SU-DHL-6 (cell line): ENCODE results near the gene PIP5K1B.

Experiments used
- H2AFZ ChIP-seq: fragments of 200-600 bp; sonication (generic); 2 replicates; pipeline ENCODE4 v1.6.1; 2014; ENCODE audit warnings: low read depth, mild to moderate bottlenecking, moderate library complexity, mixed read lengths, antibody characterized with exemption, low read length; ENCODE audit not compliant: severe bottlenecking
- H3F3A ChIP-seq: fragments of 200-600 bp; shearing (Covaris generic); 2 replicates; pipeline ENCODE4 v1.6.0; 2016; ENCODE audit warnings: antibody characterized with exemption, mild to moderate bottlenecking; ENCODE audit not compliant: insufficient read depth
- H3K27ac ChIP-seq: fragments of 200-600 bp; sonication (generic); 2 replicates; pipeline ENCODE4 v1.5.1; 2016; ENCODE audit warnings: low read depth, mild to moderate bottlenecking, low read length, moderate library complexity, mixed read lengths
- H3K27me3 ChIP-seq: fragments of 200-600 bp; sonication (generic), shearing (Covaris generic); 2 replicates; pipeline ENCODE4 v1.6.0; 2014; ENCODE audit warnings: mild to moderate bottlenecking, low read length
- H3K36me3 ChIP-seq: fragments of 200-600 bp; sonication (generic); 2 replicates; pipeline ENCODE4 v1.6.1; 2014; ENCODE audit warnings: mild to moderate bottlenecking, low read length, mixed read lengths
- H3K4me2 ChIP-seq: fragments of 300-600, 200-600 bp; shearing (Covaris generic), sonication (generic); 2 replicates; pipeline ENCODE4 v1.6.0; 2014; ENCODE audit warnings: low read length, low read depth, mild to moderate bottlenecking; ENCODE audit not compliant: poor library complexity, severe bottlenecking
- H3K4me3 ChIP-seq: fragments of 200-600 bp; sonication (generic); 2 replicates; pipeline ENCODE4 v1.5.1; 2014; ENCODE audit warnings: antibody characterized with exemption, low read length, mild to moderate bottlenecking, mixed read lengths; ENCODE audit not compliant: insufficient read depth, poor library complexity, severe bottlenecking
- H3K79me2 ChIP-seq: fragments of 200-600 bp; sonication (generic); 2 replicates; pipeline ENCODE4 v1.6.1; 2014; ENCODE audit warnings: mild to moderate bottlenecking, low read length, moderate library complexity; ENCODE audit not compliant: insufficient read depth
- H3K9ac ChIP-seq: fragments of 200-600 bp; sonication (generic); 2 replicates; pipeline ENCODE4 v1.7.0; 2014; ENCODE audit warnings: mild to moderate bottlenecking, low read length
- H3K9me2 ChIP-seq: fragments of 200-600 bp; sonication (generic); replicated peaks from 2 replicates; pipeline ENCODE4 v1.6.1; 2014; ENCODE audit warnings: low read length; ENCODE audit not compliant: insufficient read depth
- H3K9me3 ChIP-seq: fragments of 200-600 bp; sonication (generic); 2 replicates; pipeline ENCODE4 v1.6.1; 2014; ENCODE audit warnings: low read length, mixed read lengths; ENCODE audit not compliant: insufficient read depth
- H4K20me1 ChIP-seq: fragments of 200-600 bp; sonication (generic); 2 replicates; pipeline ENCODE4 v1.6.1; 2014; ENCODE audit warnings: low read depth, mild to moderate bottlenecking, antibody characterized with exemption, low read length, moderate library complexity, mixed read lengths
- EZH2phosphoT487 ChIP-seq: fragments of 200-600 bp; sonication (generic), shearing (Covaris generic); conservative IDR thresholded peaks from 2 replicates; pipeline ENCODE4 v1.6.1; 2018; ENCODE audit warnings: mild to moderate bottlenecking, antibody characterized with exemption, low read length, moderate library complexity, mixed read lengths
- TF ChIP-seq, protein P1 (sequence below): fragments of 200-600 bp; sonication (generic); IDR thresholded peaks from one replicate; pipeline ENCODE4 v1.5.1; 2017; ENCODE audit warnings: antibody characterized with exemption, mild to moderate bottlenecking, low read length, moderate library complexity; ENCODE audit not compliant: insufficient read depth, poor library complexity, severe bottlenecking

The PIP5K1B gene

DNA sequence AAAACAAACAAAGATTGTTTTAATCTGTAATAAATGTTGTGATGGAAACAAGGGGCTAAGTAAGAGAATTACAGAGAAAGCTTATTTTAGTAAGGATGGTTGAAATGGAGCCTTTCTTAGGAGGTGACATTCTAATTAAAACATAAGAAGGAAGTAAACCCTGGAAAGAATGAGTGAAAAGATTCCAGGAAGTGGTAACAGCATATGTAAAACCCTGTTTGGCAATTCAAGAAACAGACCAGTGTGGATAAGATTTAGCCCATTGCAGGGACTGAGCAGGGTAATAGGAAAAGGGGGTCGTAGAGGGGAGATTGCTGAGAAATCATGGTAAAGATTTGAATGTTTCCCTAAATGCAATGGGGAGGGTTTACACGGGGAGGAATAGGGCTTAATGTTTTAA lies 21.6 kb upstream of the PIP5K1B start:
- Histone ChIP-seq H3K27ac (no peak overlapping the region), H3K9ac (no peak overlapping the region), H3K4me2 (no peak overlapping the region), H3K9me2 (no peaks in the 10 kb centered on the region), H3K79me2 (no peaks in the 10 kb centered on the region), H4K20me1 (no peaks in the 10 kb centered on the region), H3K27me3 (no peaks in the 10 kb centered on the region), H3K9me3 (no peaks in the 10 kb centered on the region), H3F3A (no peaks in the 10 kb centered on the region), H2AFZ (no peak overlapping the region), H3K36me3 (no peaks in the 10 kb centered on the region), H3K4me3 (no peak overlapping the region)
- TF ChIP-seq EZH2phosphoT487, result no peak
- TF ChIP-seq, protein P1, sequence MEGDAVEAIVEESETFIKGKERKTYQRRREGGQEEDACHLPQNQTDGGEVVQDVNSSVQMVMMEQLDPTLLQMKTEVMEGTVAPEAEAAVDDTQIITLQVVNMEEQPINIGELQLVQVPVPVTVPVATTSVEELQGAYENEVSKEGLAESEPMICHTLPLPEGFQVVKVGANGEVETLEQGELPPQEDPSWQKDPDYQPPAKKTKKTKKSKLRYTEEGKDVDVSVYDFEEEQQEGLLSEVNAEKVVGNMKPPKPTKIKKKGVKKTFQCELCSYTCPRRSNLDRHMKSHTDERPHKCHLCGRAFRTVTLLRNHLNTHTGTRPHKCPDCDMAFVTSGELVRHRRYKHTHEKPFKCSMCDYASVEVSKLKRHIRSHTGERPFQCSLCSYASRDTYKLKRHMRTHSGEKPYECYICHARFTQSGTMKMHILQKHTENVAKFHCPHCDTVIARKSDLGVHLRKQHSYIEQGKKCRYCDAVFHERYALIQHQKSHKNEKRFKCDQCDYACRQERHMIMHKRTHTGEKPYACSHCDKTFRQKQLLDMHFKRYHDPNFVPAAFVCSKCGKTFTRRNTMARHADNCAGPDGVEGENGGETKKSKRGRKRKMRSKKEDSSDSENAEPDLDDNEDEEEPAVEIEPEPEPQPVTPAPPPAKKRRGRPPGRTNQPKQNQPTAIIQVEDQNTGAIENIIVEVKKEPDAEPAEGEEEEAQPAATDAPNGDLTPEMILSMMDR, result no peak

DNA sequence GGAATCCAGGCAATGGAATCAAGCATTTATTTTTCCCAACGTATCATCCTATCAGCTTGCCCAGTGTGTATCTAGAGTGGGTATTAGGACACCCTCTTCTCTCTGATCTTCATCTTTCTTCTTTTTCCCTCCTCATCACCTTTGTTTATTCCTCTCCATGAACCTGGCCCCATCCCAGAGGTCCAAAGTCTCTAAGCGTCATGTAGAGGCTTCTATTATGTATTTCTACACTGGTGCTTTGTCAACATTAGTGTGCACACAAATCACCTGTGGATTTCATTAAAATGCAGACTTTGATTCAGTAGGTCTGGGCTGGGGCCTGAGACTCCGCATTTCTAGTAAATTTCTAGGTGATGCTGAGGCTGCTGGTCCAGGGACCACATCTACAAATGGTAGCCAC lies 19.8 kb upstream of the PIP5K1B start:
- no peaks in the 10 kb centered on the region for H4K20me1 ChIP-seq
- no peaks in the 10 kb centered on the region for H3K9me2 ChIP-seq
- H3K27ac ChIP-seq, result no peak overlapping the region
- no peak overlapping the region for H3K9ac ChIP-seq
- H3K27me3 ChIP-seq, result no peaks in the 10 kb centered on the region
- peak overlapping the region; percentile 60 for H2AFZ ChIP-seq
- H3K9me3 ChIP-seq, result no peaks in the 10 kb centered on the region
- H3K36me3 ChIP-seq, result no peaks in the 10 kb centered on the region
- H3K4me3 ChIP-seq, result no peak overlapping the region
- H3K4me2 ChIP-seq, result peak overlapping the region; percentile 28
- H3K79me2 ChIP-seq, result no peaks in the 10 kb centered on the region
- TF ChIP-seq EZH2phosphoT487, result no peak
- TF ChIP-seq, protein P1, result no peak
- no peaks in the 10 kb centered on the region for H3F3A ChIP-seq

DNA sequence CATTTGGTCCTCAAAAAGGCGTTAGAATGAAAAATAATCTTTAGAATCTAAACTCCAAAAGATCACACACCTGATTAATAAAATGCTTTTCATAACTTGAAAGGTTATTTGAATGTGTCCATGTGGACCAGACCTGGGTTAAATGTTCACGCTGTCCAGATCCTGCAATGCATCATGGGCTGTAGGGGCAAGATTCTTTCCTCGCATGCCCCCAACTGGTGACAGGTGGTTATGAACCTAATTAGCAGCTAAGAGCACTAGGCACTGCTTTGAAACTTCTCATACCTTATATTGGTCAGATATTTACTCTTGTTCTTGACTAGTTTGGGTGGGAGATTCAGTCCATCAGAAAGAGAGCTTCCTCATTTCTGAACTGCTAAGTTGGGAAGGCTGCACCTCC lies 19.3 kb upstream of the PIP5K1B start:
- Histone ChIP-seq H3K27me3 (no peaks in the 10 kb centered on the region), H3K36me3 (no peaks in the 10 kb centered on the region), H3K9me3 (no peaks in the 10 kb centered on the region), H3F3A (no peaks in the 10 kb centered on the region), H3K4me2 (peak overlapping the region; percentile 28), H4K20me1 (no peaks in the 10 kb centered on the region), H3K4me3 (no peak overlapping the region), H3K9ac (no peak overlapping the region), H2AFZ (peak overlapping the region; percentile 60), H3K9me2 (no peaks in the 10 kb centered on the region), H3K27ac (no peak overlapping the region), H3K79me2 (no peaks in the 10 kb centered on the region)
- no peak for TF ChIP-seq EZH2phosphoT487
- TF ChIP-seq, protein P1, result peak; percentile 41

DNA sequence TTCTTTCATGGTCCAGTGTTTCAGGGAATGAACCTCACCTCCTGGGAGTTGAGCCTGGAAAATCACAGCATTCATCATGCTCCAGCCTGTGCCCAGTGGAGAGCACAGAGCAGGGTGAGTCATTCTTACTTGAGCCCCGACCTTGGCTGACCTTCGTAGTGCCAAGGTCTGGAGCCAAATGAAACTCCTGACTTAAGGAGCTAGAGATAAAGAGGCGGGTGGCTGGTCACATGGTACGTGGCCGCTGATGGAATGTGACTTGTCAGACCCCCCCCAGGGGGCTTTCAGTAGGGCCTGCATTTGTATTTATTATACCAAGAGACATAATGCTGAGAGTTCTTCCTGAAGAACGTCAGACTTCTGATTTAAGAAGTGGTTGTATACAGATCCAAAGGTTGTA lies 15.0 kb upstream of the PIP5K1B start:
- H3K27ac ChIP-seq, result no peak overlapping the region
- H3K4me2 ChIP-seq, result no peak overlapping the region
- H3K79me2 ChIP-seq, result no peaks in the 10 kb centered on the region
- H3F3A ChIP-seq, result no peaks in the 10 kb centered on the region
- H3K4me3 ChIP-seq, result no peak overlapping the region
- no peaks in the 10 kb centered on the region for H3K9me2 ChIP-seq
- H3K9ac ChIP-seq, result no peak overlapping the region
- no peaks in the 10 kb centered on the region for H3K27me3 ChIP-seq
- H2AFZ ChIP-seq, result no peak overlapping the region
- no peaks in the 10 kb centered on the region for H3K9me3 ChIP-seq
- TF ChIP-seq, protein P1, result no peak
- no peaks in the 10 kb centered on the region for H3K36me3 ChIP-seq
- no peaks in the 10 kb centered on the region for H4K20me1 ChIP-seq
